GM23248 (cell line): ENCODE data around the gene LAPTM4A. TPM values are rescaled to one million over a fixed set of nuclear protein-coding genes. Genes with fewer than 3 reads are reported as not detected.

Experiments used
- DNase-seq: peaks from one replicate; pipeline ENCODE4 v3.0.0-alpha.2; 2015
- H2AFZ ChIP-seq: fragments of 200-600 bp; sonication (generic); 2 replicates; pipeline ENCODE4 v1.6.1; 2016; ENCODE audit warnings: antibody characterized with exemption
- H3F3A ChIP-seq: fragments of 200-600 bp; sonication (generic); 2 replicates; pipeline ENCODE4 v1.6.1; 2016; ENCODE audit warnings: mild to moderate bottlenecking, antibody characterized with exemption, mixed run types; ENCODE audit not compliant: insufficient read depth
- H3K27ac ChIP-seq: fragments of 200-600 bp; sonication (generic); 2 replicates; pipeline ENCODE4 v1.5.1; 2016; ENCODE audit warnings: mild to moderate bottlenecking
- H3K27me3 ChIP-seq: fragments of 200-600 bp; sonication (generic); replicated peaks from 2 replicates; pipeline ENCODE4 v1.6.1; 2016; ENCODE audit warnings: mild to moderate bottlenecking; ENCODE audit not compliant: insufficient read depth
- H3K36me3 ChIP-seq: fragments of 200-600 bp; sonication (generic); 2 replicates; pipeline ENCODE4 v1.6.1; 2016; ENCODE audit warnings: low read depth, mild to moderate bottlenecking
- H3K4me1 ChIP-seq: fragments of 200-600 bp; sonication (generic); 2 replicates; pipeline ENCODE4 v1.6.1; 2016; ENCODE audit warnings: mild to moderate bottlenecking; ENCODE audit not compliant: insufficient read depth
- H3K4me2 ChIP-seq: fragments of 200-600 bp; sonication (generic); one replicate; pipeline ENCODE4 v1.6.1; 2016; ENCODE audit warnings: mild to moderate bottlenecking; ENCODE audit not compliant: unreplicated experiment
- H3K4me3 ChIP-seq: fragments of 200-600 bp; sonication (generic); 2 replicates; pipeline ENCODE4 v1.5.1; 2016; ENCODE audit warnings: mild to moderate bottlenecking
- H3K79me2 ChIP-seq: fragments of 200-600 bp; sonication (generic); 2 replicates; pipeline ENCODE4 v1.6.1; 2016; ENCODE audit warnings: mild to moderate bottlenecking; ENCODE audit not compliant: insufficient read depth
- H3K9ac ChIP-seq: fragments of 200-600 bp; sonication (generic); 2 replicates; pipeline ENCODE4 v1.6.1; 2016; ENCODE audit warnings: mild to moderate bottlenecking
- H3K9me2 ChIP-seq: fragments of 200-600 bp; sonication (generic); 2 replicates; pipeline ENCODE4 v1.6.1; 2016; ENCODE audit warnings: mixed run types, mild to moderate bottlenecking, moderate library complexity; ENCODE audit not compliant: insufficient read depth
- H3K9me3 ChIP-seq: fragments of 200-600 bp; sonication (generic); one replicate; pipeline ENCODE4 v1.6.1; 2017; ENCODE audit warnings: low read depth
- H4K20me1 ChIP-seq: fragments of 200-600 bp; sonication (generic); 2 replicates; pipeline ENCODE4 v1.6.0; 2016; ENCODE audit not compliant: insufficient read depth
- EZH2 ChIP-seq: fragments of 200-600 bp; sonication (generic); IDR thresholded peaks from 2 replicates; pipeline ENCODE4 v1.6.1; 2018; ENCODE audit warnings: antibody characterized with exemption, mild to moderate bottlenecking; ENCODE audit not compliant: insufficient read depth, poor library complexity, severe bottlenecking
- EZH2phosphoT487 ChIP-seq: fragments of 200-600 bp; sonication (generic); IDR thresholded peaks from 2 replicates; pipeline ENCODE4 v1.6.1; 2018; ENCODE audit warnings: antibody characterized with exemption, moderate library complexity, mild to moderate bottlenecking, low read depth; ENCODE audit not compliant: insufficient read depth
- whole genome bisulfite sequencing, 2 experiments: methylation state at CpG; one replicate each; pipeline ENCODE4 v1.1.6; 2015 to 2017; ENCODE audit warnings: low lambda C conversion rate in 2 of 2, low coverage in 1 of 2; ENCODE audit errors: missing lambda C conversion rate in 2 of 2; 5-methylcytosine and 5-hydroxymethylcytosine counted together
- in situ Hi-C: fragments of 300-500 bp; cut with MboI; formaldehyde crosslinking; loops from 2 replicates; pipeline ENCODE4 v1.15.0; 2020
- polyA plus RNA-seq: library from polyadenylated mRNA; unstranded; fragments of >200 nt; fragmentation: Nextera tagmentation; extraction: Ambion mirVana; gene quantifications from 2 replicates; pipeline ENCODE4 v1.2.1, GENCODE V29; 2016
- total RNA-seq: library from RNA; depleted of rRNA; stranded (reverse); fragments of >200 nt; shearing (Covaris generic); gene quantifications from 2 replicates; pipeline ENCODE4 v1.2.3, GENCODE V29; 2014

LAPTM4A gene
- total and polyA plus RNA-seq, 2 experiments from 2014 or later = 363 to 752 TPM

GRCh38 chr2:20019747-20020146 lies 31.7 kb downstream of the LAPTM4A start:
- Histone ChIP-seq H3K9me2 (no peaks in the 10 kb centered on the region), H3K27ac (no peak overlapping the region), H3K4me1 (no peaks in the 10 kb centered on the region; the same call in 1 of the 2 replicates), H3K9me3 (no peaks in the 10 kb centered on the region), H3K27me3 (no peaks in the 10 kb centered on the region), H3K9ac (no peak overlapping the region), H3K4me2 (no peak overlapping the region), H3F3A (peaks cover 4% of the 10 kb centered on the region; the same call in 1 of the 2 replicates), H3K4me3 (no peak overlapping the region), H3K36me3 (no peaks in the 10 kb centered on the region), H4K20me1 (no peaks in the 10 kb centered on the region), H2AFZ (no peak overlapping the region), H3K79me2 (no peaks in the 10 kb centered on the region)
- in situ Hi-C loops = no loop called here
- DNase-seq = no peak
- TF ChIP-seq EZH2 (no peak), EZH2phosphoT487 (no peak)
- WGBS, 2 experiments = 64 to 66% methylated on average over 4 of the region's 4 CpGs

GRCh38 chr2:20018601-20019152 lies 32.8 kb downstream of the LAPTM4A start:
- no peak overlapping the region for H3K4me3 ChIP-seq
- no peak for DNase-seq
- no peak for TF ChIP-seq EZH2
- no peak for TF ChIP-seq EZH2phosphoT487
- no peaks in the 10 kb centered on the region for H3K36me3 ChIP-seq
- no peaks in the 10 kb centered on the region for H3K4me1 ChIP-seq
- 95 to 98% methylated on average over 2 of the region's 2 CpGs for WGBS, 2 experiments
- H4K20me1 ChIP-seq = no peaks in the 10 kb centered on the region
- no peaks in the 10 kb centered on the region for H3K9me3 ChIP-seq
- no peaks in the 10 kb centered on the region for H3K9me2 ChIP-seq
- H2AFZ ChIP-seq = no peak overlapping the region
- H3F3A ChIP-seq = peaks cover 4% of the 10 kb centered on the region; the same call in 1 of the 2 replicates
- H3K79me2 ChIP-seq = no peaks in the 10 kb centered on the region
- no peak overlapping the region for H3K9ac ChIP-seq
- H3K27ac ChIP-seq = no peak overlapping the region
- no peak overlapping the region for H3K4me2 ChIP-seq
- no peaks in the 10 kb centered on the region for H3K27me3 ChIP-seq
- in situ Hi-C loops = no loop called here

- no peaks in the 10 kb centered on the region for H3K4me1 ChIP-seq
- DNase-seq = no peak
- peaks cover 5% of the 10 kb centered on the region; the same call in 1 of the 2 replicates for H3K27me3 ChIP-seq
- H3K9me3 ChIP-seq = no peaks in the 10 kb centered on the region
- no peak overlapping the region for H3K9ac ChIP-seq
- H3K36me3 ChIP-seq = no peaks in the 10 kb centered on the region
- H4K20me1 ChIP-seq = no peaks in the 10 kb centered on the region
- no peak overlapping the region for H3K27ac ChIP-seq
- no peaks in the 10 kb centered on the region; the same call in 1 of the 2 replicates for H3F3A ChIP-seq
- no peak for TF ChIP-seq EZH2
- TF ChIP-seq EZH2phosphoT487 = no peak
- no peak overlapping the region for H3K4me3 ChIP-seq
- H3K9me2 ChIP-seq = no peaks in the 10 kb centered on the region
- H3K79me2 ChIP-seq = no peaks in the 10 kb centered on the region
- in situ Hi-C loops = no loop called here
- no peak overlapping the region for H3K4me2 ChIP-seq
- H2AFZ ChIP-seq = no peak overlapping the region
Measured at GRCh38 chr2:20016346-20016745, 35.1 kb downstream of the LAPTM4A start.

GRCh38 chr2:20015482-20016083 lies 35.8 kb downstream of the LAPTM4A start:
- TF ChIP-seq EZH2 (no peak), EZH2phosphoT487 (no peak)
- in situ Hi-C loops = no loop called here
- WGBS, 2 experiments = 2 to 3% methylated on average over 2 of the region's 2 CpGs

More at GRCh38 chr2:20015482-20016083, 35.8 kb downstream of the LAPTM4A start:
- DNase-seq = peak; percentile 77
- Histone ChIP-seq H3K9me3 (no peaks in the 10 kb centered on the region), H3K9me2 (no peaks in the 10 kb centered on the region), H3K4me3 (no peak overlapping the region), H3K36me3 (no peaks in the 10 kb centered on the region), H3K27me3 (peaks cover 5% of the 10 kb centered on the region; the same call in 1 of the 2 replicates), H3K27ac (no peak overlapping the region), H4K20me1 (no peaks in the 10 kb centered on the region), H3K4me2 (no peak overlapping the region), H3K9ac (no peak overlapping the region), H3K79me2 (no peaks in the 10 kb centered on the region), H2AFZ (no peak overlapping the region), H3F3A (no peaks in the 10 kb centered on the region; the same call in 1 of the 2 replicates), H3K4me1 (no peaks in the 10 kb centered on the region)
